Activated CD8-positive, alpha-beta memory T cell treated with anti-CD3 and anti-CD28 coated beads, Interleukin-2, amount 50 U/mL, for 1 hour (primary cell): ENCODE data around the gene ABCE1.

Experiments used
- DNase-seq: peaks from one replicate; pipeline ENCODE4 v3.0.0-alpha.2; 2020; ENCODE audit errors: extremely low read depth

Gene ABCE1

GRCh38 chr4:145177511-145177905, 79.4 kb downstream of the ABCE1 start:
- DNase-seq, result no peak

DNA sequence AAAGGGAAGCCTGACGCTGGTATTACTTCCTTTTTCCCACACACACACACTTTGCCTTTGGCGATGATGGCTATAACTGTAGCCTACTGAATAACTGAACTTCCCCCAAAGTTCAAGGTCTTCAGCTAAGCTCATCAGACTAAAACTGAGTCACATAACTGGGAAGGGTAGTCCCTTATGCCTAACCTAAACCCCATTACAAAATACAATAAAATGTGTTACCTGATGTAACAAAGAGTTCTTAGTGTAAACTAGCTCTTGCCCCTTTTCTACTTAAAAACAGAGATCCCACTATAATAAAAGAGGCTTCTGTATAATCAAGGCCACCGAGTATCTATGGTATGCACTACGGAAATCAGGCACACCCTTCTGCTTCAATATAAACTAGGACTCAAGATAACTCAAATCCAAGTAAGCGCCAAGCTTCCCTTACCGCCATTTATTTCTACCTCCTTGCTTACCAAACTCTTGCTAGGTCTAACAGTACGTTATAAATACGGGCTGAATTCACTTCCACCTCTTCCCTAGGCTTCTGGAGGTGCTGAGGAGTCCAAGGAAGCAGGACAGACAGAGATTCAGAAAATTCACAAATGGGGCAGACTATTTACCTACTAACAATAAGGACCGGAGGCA, 79.9 kb downstream of the ABCE1 start:
- no peak for DNase-seq

GRCh38 chr4:145178740-145179280, 80.7 kb downstream of the ABCE1 start:
- DNase-seq, result no peak
